HCT116 (cell line): Measurements from ENCODE around the gene CHD2. TPM values are rescaled to one million over a fixed set of nuclear protein-coding genes. Genes with fewer than 3 reads are reported as not detected.

Experiments used
- ATAC-seq: fragments of 200-7000 bp; cut with Tn5 transposase; 2 replicates; pipeline ENCODE4 v1.9.1; 2020; ENCODE audit warnings: mild to moderate bottlenecking, moderate library complexity
- BruUV-seq: library from RNA; stranded (reverse); fragments of 400-500 nt; replicated peaks from 2 replicates; lab custom pipeline; 2021; lab: Mats Ljungman, UMichigan
- CTCF ChIA-PET: fragments of 300-600 bp; sonication (Branson Sonifier 250); formaldehyde crosslinking; loops from one replicate; lab custom pipeline; 2021; ENCODE audit warnings: antibody characterized with exemption; lab: Charles Lee
- POLR2A ChIA-PET: fragments of 300-600, 350-600 bp; sonication (Branson Sonifier 250); formaldehyde crosslinking; loops from one replicate; lab custom pipeline; 2021; ENCODE audit warnings: antibody characterized with exemption; lab: Charles Lee
- RAD21 ChIA-PET, 2 experiments: fragments of 300-600 bp; sonication (Branson Sonifier 250); formaldehyde crosslinking; loops; one replicate each; lab custom pipeline; 2023; ENCODE audit warnings: low total read pairs in 2 of 2; ENCODE audit not compliant: uncharacterized antibody in 2 of 2, unreplicated experiment in 2 of 2, low non-redundant PET in 1 of 2; lab: Charles Lee
- DNase-seq: peaks from one replicate; pipeline ENCODE4 v3.0.0-alpha.2; 2010; ENCODE audit warnings: low read depth, low spot score
- H2AFZ ChIP-seq: fragments of 200-600 bp; shearing (Covaris generic), sonication (generic); 2 replicates; pipeline ENCODE4 v1.6.1; 2017; ENCODE audit warnings: low read depth, mixed run types, mixed read lengths, antibody characterized with exemption, low read length; ENCODE audit not compliant: poor library complexity, severe bottlenecking
- H3K27ac ChIP-seq: 2 replicates; pipeline ENCODE4 v1.5.1; 2012; ENCODE audit warnings: low read depth, low read length
- H3K27me3 ChIP-seq: fragments of 200-600 bp; sonication (generic); 2 replicates; pipeline ENCODE4 v1.6.1; 2016; ENCODE audit warnings: mixed run types, low read length, mixed read lengths; ENCODE audit not compliant: insufficient read depth
- H3K36me3 ChIP-seq, 2 experiments: fragments of 200-500 bp in 1 of 2; fragments of 200-600 bp in 1 of 2; sonication (Bioruptor generic) in 1 of 2; sonication (generic) in 1 of 2; 2 replicates each; pipeline versions ENCODE4 v1.5.1 to v1.6.1; 2014 to 2016; ENCODE audit warnings: low read length in 2 of 2, inconsistent platforms in 1 of 2, mixed read lengths in 1 of 2, mixed run types in 1 of 2; ENCODE audit not compliant: insufficient read depth in 2 of 2, control insufficient read depth in 1 of 2
- H3K4me1 ChIP-seq, 2 experiments: fragments of 200-600 bp in 1 of 2; sonication (generic) in 1 of 2; 2 replicates each; pipeline versions ENCODE4 v1.5.1 to v1.6.1; 2012 to 2017; ENCODE audit warnings: low read length in 2 of 2, inconsistent platforms in 1 of 2, mild to moderate bottlenecking in 1 of 2, mixed read lengths in 1 of 2, mixed run types in 1 of 2, moderate library complexity in 1 of 2; ENCODE audit not compliant: insufficient read depth in 2 of 2, control insufficient read depth in 1 of 2
- H3K4me2 ChIP-seq: fragments of 200-600 bp; sonication (generic); 2 replicates; pipeline ENCODE4 v1.6.1; 2017; ENCODE audit warnings: mixed run types, low read length, mixed read lengths
- H3K4me3 ChIP-seq, 2 experiments: fragments of 200-600 bp in 1 of 2; sonication (generic) in 1 of 2; replicated peaks in 1 of 2; 2 replicates each; pipeline ENCODE4 v1.5.1; 2011 to 2016; ENCODE audit warnings: low read length in 2 of 2, control low read depth in 1 of 2, low read depth in 1 of 2, mild to moderate bottlenecking in 1 of 2, mixed read lengths in 1 of 2, mixed run types in 1 of 2
- H3K79me2 ChIP-seq: fragments of 200-600 bp; sonication (generic); 2 replicates; pipeline ENCODE4 v1.6.1; 2017; ENCODE audit warnings: mild to moderate bottlenecking, mixed run types, low read length, moderate library complexity, mixed read lengths; ENCODE audit not compliant: insufficient read depth
- H3K9ac ChIP-seq: fragments of 200-600 bp; sonication (generic); 2 replicates; pipeline ENCODE4 v1.6.1; 2016; ENCODE audit warnings: low read length, mixed read lengths
- H3K9me2 ChIP-seq: fragments of 200-600 bp; sonication (generic), shearing (Covaris generic); 2 replicates; pipeline ENCODE4 v1.6.1; 2017; ENCODE audit warnings: mixed run types, mild to moderate bottlenecking, moderate library complexity; ENCODE audit not compliant: insufficient read depth
- H3K9me3 ChIP-seq, 2 experiments: fragments of 200-500 bp in 1 of 2; fragments of 200-600 bp in 1 of 2; sonication (Bioruptor generic) in 1 of 2; sonication (generic) in 1 of 2; 2 replicates each; pipeline ENCODE4 v1.6.1; 2014 to 2017; ENCODE audit warnings: low read length in 2 of 2, mixed read lengths in 2 of 2, inconsistent platforms in 1 of 2, low read depth in 1 of 2, mild to moderate bottlenecking in 1 of 2, mixed run types in 1 of 2, moderate library complexity in 1 of 2; ENCODE audit not compliant: control insufficient read depth in 1 of 2, insufficient read depth in 1 of 2
- H4K20me1 ChIP-seq: fragments of 200-600 bp; sonication (generic), shearing (Covaris generic); 2 replicates; pipeline ENCODE4 v1.6.1; 2017; ENCODE audit warnings: mixed run types, mild to moderate bottlenecking, moderate library complexity; ENCODE audit not compliant: insufficient read depth
- CBX3 ChIP-seq: IDR thresholded peaks from 2 replicates; pipeline ENCODE4 v1.6.1; 2012; ENCODE audit warnings: low read depth
- EGR1 ChIP-seq: IDR thresholded peaks from 2 replicates; pipeline ENCODE4 v1.6.1; 2012; ENCODE audit warnings: low read depth
- ELF1 ChIP-seq: IDR thresholded peaks from 2 replicates; pipeline ENCODE4 v1.6.1; 2012; ENCODE audit warnings: low read depth, borderline replicate concordance
- EZH2 ChIP-seq: fragments of 200-600 bp; sonication (generic); IDR thresholded peaks from 2 replicates; pipeline ENCODE4 v1.6.1; 2017; ENCODE audit warnings: antibody characterized with exemption, mixed run types
- EZH2phosphoT487 ChIP-seq: fragments of 200-600 bp; IDR thresholded peaks from 2 replicates; pipeline ENCODE4 v1.6.1; 2018; ENCODE audit warnings: antibody characterized with exemption, borderline replicate concordance
- FOSL1 ChIP-seq: IDR thresholded peaks from 2 replicates; pipeline ENCODE4 v1.6.1; 2012; ENCODE audit warnings: low read depth
- JUND ChIP-seq: IDR thresholded peaks from 2 replicates; pipeline ENCODE4 v1.6.1; 2012
- POLR2A ChIP-seq: IDR thresholded peaks from 2 replicates; pipeline ENCODE4 v1.7.0; 2011; ENCODE audit warnings: borderline replicate concordance; ENCODE audit not compliant: insufficient read depth, insufficient read length; ENCODE audit errors: extremely low read depth
- POLR2AphosphoS5 ChIP-seq: IDR thresholded peaks from 2 replicates; pipeline ENCODE4 v1.6.1; 2011; ENCODE audit warnings: mild to moderate bottlenecking, low read depth, low read length, moderate library complexity
- SIN3A ChIP-seq: IDR thresholded peaks from 2 replicates; pipeline ENCODE4 v1.6.1; 2012; ENCODE audit warnings: low read depth
- SP1 ChIP-seq: IDR thresholded peaks from 2 replicates; pipeline ENCODE4 v1.6.1; 2012; ENCODE audit warnings: low read depth
- TCF7L2 ChIP-seq: IDR thresholded peaks from 2 replicates; pipeline ENCODE4 v1.7.0; 2011; ENCODE audit warnings: borderline replicate concordance, inconsistent platforms; ENCODE audit not compliant: insufficient read depth, insufficient read length; ENCODE audit errors: extremely low read depth
- YY1 ChIP-seq: IDR thresholded peaks from 2 replicates; pipeline ENCODE4 v1.6.1; 2011; ENCODE audit warnings: low read length, low read depth, moderate library complexity, mild to moderate bottlenecking; ENCODE audit not compliant: insufficient replicate concordance; ENCODE audit errors: extremely low read depth
- ZFX ChIP-seq: fragments of 450-650 bp; IDR thresholded peaks from 2 replicates; pipeline ENCODE4 v1.6.1; 2017
- ZNF274 ChIP-seq: fragments of 200-500 bp; sonication (Bioruptor generic); IDR thresholded peaks from 2 replicates; pipeline ENCODE4 v1.6.1; 2014; ENCODE audit warnings: mild to moderate bottlenecking, low read depth, low read length, inconsistent platforms
- intact Hi-C: fragments of 100-400 bp; cut with micrococcal nuclease; formaldehyde crosslinking; loops from 2 replicates; pipeline ENCODE4 v1.10.0; 2022
- total RNA-seq: library from RNA; stranded (reverse); gene quantifications from one replicate; pipeline ENCODE4 v1.2.1, GENCODE V29; 2021; ENCODE audit not compliant: unreplicated experiment
- TF ChIP-seq, protein P1 (sequence below): IDR thresholded peaks from 2 replicates; pipeline ENCODE4 v1.6.1; 2012
- TF ChIP-seq, protein P2 (sequence below), 3 experiments: fragments of 200-600 bp in 1 of 3; sonication (generic) in 1 of 3; IDR thresholded peaks in 2 of 3; conservative IDR thresholded peaks in 1 of 3; 2 replicates each; pipeline ENCODE4 v1.5.1; 2012 to 2017; ENCODE audit warnings: low read depth in 2 of 3, low read length in 2 of 3, antibody characterized with exemption in 1 of 3, borderline replicate concordance in 1 of 3, control low read depth in 1 of 3, mild to moderate bottlenecking in 1 of 3, mixed read lengths in 1 of 3, mixed run types in 1 of 3, moderate library complexity in 1 of 3; ENCODE audit not compliant: insufficient read depth in 1 of 3
- TF ChIP-seq, protein P3 (sequence below): IDR thresholded peaks from 2 replicates; pipeline ENCODE4 v1.6.1; 2011; ENCODE audit warnings: mild to moderate bottlenecking, low read length, moderate library complexity; ENCODE audit not compliant: insufficient replicate concordance; ENCODE audit errors: extremely low read depth

Gene CHD2
- total RNA-seq, 1 experiment from 2014 or later, result 116 TPM

DNA sequence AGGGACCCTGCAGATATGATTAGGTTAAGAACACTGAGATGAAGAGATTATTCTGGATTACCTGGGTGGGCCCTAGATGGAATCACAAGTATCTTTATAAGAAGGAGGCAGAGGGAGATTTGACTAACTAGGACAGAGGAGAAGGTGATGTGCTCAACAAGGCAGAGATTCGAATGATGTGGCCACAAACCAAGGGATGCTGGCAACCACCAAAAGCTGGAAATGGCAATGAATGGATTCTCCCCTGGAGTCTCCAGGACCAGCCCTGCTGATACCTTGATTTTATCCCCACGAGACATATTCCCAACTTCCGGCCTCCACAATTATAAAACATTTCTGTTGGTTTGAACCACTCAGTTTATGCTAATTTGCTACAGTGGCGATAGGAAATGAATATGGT lies 146.0 kb downstream of the CHD2 start:
- no peaks in the 10 kb centered on the region for H3K27me3 ChIP-seq
- H4K20me1 ChIP-seq, result no peaks in the 10 kb centered on the region
- DNase-seq (no peak), ATAC-seq (no peak)
- no peaks in the 10 kb centered on the region for H3K36me3 ChIP-seq
- TF ChIP-seq TCF7L2, result no peak
- TF ChIP-seq EZH2, result no peak
- TF ChIP-seq, protein P1, sequence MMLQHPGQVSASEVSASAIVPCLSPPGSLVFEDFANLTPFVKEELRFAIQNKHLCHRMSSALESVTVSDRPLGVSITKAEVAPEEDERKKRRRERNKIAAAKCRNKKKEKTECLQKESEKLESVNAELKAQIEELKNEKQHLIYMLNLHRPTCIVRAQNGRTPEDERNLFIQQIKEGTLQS, result no peak
- no peak for TF ChIP-seq SP1
- no peak for TF ChIP-seq ZFX
- TF ChIP-seq ZNF274, result no peak
- no peak for TF ChIP-seq ELF1
- TF ChIP-seq POLR2A, result no peak
- TF ChIP-seq FOSL1, result no peak
- TF ChIP-seq POLR2AphosphoS5, result no peak
- no peak for TF ChIP-seq EZH2phosphoT487
- RAD21 ChIA-PET, result no interaction called here
- H3K4me1 ChIP-seq, result no peaks in the 10 kb centered on the region
- no peaks in the 10 kb centered on the region for H3K9me2 ChIP-seq
- H3K27ac ChIP-seq, result no peak overlapping the region
- H3K9ac ChIP-seq, result no peak overlapping the region
- H3K9me3 ChIP-seq, result no peaks in the 10 kb centered on the region
- intact Hi-C loops, result no loop called here
- no peak overlapping the region for H2AFZ ChIP-seq
- no peak overlapping the region for H3K4me2 ChIP-seq
- POLR2A ChIA-PET, result no interaction called here
- no TSS peak for BruUV-seq
- no peak overlapping the region for H3K4me3 ChIP-seq
- no peaks in the 10 kb centered on the region for H3K79me2 ChIP-seq
- CTCF ChIA-PET, result no interaction called here

DNA sequence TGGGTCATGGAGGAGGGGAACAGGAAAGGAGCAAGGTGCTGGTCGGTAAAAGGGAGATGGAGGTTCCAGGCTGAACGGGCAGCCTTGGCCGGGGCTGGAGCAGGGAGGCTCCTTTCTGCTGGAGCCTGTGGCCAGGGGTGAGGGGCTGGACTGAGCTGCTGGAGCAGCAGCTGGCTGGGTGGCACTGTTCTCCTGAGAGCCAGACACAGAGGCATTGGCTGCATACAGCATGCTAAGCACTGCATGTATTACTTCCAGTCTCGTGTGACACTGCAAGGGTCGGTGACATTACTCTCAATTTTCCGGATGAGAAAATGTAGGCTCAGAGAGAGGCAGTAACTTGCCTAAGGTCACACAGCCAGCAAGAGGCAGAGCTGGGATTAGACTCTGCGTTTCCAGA lies 146.6 kb downstream of the CHD2 start:
- no peaks in the 10 kb centered on the region for H4K20me1 ChIP-seq
- CTCF ChIA-PET, result no interaction called here
- no TSS peak for BruUV-seq
- RAD21 ChIA-PET, result no interaction called here
- no peak overlapping the region for H3K9ac ChIP-seq
- POLR2A ChIA-PET, result no interaction called here
- H3K36me3 ChIP-seq, result no peaks in the 10 kb centered on the region
- H3K27me3 ChIP-seq, result no peaks in the 10 kb centered on the region
- ATAC-seq, result no peak
- H3K9me3 ChIP-seq, result no peaks in the 10 kb centered on the region
- H3K4me1 ChIP-seq, result no peaks in the 10 kb centered on the region
- H3K9me2 ChIP-seq, result no peaks in the 10 kb centered on the region
- no peak overlapping the region for H3K4me2 ChIP-seq
- H3K4me3 ChIP-seq, result no peak overlapping the region
- DNase-seq, result no peak
- no peaks in the 10 kb centered on the region for H3K79me2 ChIP-seq
- intact Hi-C loops, result no loop called here
- no peak overlapping the region for H2AFZ ChIP-seq
- no peak overlapping the region for H3K27ac ChIP-seq
- TF ChIP-seq ZNF274 (no peak), EZH2phosphoT487 (no peak), SIN3A (no peak), JUND (no peak), CBX3 (no peak), YY1 (no peak), EGR1 (no peak), SP1 (no peak), ZFX (no peak)
- TF ChIP-seq, protein P2, sequence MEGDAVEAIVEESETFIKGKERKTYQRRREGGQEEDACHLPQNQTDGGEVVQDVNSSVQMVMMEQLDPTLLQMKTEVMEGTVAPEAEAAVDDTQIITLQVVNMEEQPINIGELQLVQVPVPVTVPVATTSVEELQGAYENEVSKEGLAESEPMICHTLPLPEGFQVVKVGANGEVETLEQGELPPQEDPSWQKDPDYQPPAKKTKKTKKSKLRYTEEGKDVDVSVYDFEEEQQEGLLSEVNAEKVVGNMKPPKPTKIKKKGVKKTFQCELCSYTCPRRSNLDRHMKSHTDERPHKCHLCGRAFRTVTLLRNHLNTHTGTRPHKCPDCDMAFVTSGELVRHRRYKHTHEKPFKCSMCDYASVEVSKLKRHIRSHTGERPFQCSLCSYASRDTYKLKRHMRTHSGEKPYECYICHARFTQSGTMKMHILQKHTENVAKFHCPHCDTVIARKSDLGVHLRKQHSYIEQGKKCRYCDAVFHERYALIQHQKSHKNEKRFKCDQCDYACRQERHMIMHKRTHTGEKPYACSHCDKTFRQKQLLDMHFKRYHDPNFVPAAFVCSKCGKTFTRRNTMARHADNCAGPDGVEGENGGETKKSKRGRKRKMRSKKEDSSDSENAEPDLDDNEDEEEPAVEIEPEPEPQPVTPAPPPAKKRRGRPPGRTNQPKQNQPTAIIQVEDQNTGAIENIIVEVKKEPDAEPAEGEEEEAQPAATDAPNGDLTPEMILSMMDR (IDR thresholded peaks at IDR 0.05 in 2 of 3, conservative IDR thresholded peaks at IDR 0.05 in 1 of 3; ENCODE audit: borderline replicate concordance in 1 of 3, insufficient read depth in 1 of 3, low read depth in 2 of 3, low read length in 2 of 3), result no peak
- TF ChIP-seq, protein P3, sequence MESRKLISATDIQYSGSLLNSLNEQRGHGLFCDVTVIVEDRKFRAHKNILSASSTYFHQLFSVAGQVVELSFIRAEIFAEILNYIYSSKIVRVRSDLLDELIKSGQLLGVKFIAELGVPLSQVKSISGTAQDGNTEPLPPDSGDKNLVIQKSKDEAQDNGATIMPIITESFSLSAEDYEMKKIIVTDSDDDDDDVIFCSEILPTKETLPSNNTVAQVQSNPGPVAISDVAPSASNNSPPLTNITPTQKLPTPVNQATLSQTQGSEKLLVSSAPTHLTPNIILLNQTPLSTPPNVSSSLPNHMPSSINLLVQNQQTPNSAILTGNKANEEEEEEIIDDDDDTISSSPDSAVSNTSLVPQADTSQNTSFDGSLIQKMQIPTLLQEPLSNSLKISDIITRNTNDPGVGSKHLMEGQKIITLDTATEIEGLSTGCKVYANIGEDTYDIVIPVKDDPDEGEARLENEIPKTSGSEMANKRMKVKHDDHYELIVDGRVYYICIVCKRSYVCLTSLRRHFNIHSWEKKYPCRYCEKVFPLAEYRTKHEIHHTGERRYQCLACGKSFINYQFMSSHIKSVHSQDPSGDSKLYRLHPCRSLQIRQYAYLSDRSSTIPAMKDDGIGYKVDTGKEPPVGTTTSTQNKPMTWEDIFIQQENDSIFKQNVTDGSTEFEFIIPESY, result no peak
